ENCODE measurements around the gene CHRNA4. TPM values are rescaled to one million over a fixed set of nuclear protein-coding genes. Genes with fewer than 3 reads are reported as not detected.
"Not testable (repeated sequence)": the region's sequence is repeated elsewhere in the genome, so short reads cannot be mapped to it uniquely, and the experiment has no call there.

The CHRNA4 gene
- total RNA-seq, 4 donors from 2014 or later: 0.13 TPM; not detected in 3

DNA sequence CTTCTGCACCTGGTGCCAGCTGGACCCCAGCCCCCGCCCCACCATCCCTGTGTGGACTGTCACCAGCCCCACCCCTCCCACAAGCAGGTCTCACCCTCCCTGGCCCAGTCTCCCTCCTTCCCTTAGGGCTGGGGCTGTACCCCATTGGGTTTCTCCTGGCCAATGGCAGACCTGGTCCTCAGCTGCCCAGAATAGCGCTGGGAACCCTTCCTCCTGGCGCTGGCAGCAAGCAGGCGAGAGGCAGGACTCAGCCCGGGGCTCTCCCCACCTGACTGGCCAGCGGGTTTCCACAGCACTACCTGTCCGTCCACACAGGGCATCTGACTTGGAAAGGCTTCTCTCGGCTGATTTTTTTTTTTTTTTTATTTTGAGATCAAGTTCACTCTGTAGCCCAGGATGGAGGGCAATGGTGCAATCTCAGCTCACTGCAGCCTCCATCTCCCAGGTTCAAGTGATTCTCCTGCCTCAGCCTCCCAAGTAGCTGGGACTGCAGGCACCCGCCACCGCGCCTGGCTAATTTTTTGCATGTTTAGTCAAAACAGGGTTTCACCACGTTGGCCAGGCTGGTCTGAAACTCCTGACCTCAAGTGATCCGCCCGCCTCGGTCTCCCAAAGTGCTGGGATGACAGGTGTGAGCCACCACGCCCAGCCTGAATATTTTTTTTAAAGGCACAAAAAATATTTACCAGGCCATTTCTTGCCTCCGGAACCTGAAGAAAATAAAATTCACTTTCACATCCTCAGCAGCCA is 21.6 kb upstream of the CHRNA4 start:
- no peak for TF ChIP-seq POLR2A (IDR thresholded peaks at IDR 0.05)
- TF ChIP-seq, protein P1, sequence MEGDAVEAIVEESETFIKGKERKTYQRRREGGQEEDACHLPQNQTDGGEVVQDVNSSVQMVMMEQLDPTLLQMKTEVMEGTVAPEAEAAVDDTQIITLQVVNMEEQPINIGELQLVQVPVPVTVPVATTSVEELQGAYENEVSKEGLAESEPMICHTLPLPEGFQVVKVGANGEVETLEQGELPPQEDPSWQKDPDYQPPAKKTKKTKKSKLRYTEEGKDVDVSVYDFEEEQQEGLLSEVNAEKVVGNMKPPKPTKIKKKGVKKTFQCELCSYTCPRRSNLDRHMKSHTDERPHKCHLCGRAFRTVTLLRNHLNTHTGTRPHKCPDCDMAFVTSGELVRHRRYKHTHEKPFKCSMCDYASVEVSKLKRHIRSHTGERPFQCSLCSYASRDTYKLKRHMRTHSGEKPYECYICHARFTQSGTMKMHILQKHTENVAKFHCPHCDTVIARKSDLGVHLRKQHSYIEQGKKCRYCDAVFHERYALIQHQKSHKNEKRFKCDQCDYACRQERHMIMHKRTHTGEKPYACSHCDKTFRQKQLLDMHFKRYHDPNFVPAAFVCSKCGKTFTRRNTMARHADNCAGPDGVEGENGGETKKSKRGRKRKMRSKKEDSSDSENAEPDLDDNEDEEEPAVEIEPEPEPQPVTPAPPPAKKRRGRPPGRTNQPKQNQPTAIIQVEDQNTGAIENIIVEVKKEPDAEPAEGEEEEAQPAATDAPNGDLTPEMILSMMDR (IDR thresholded peaks at IDR 0.05): no peak
- H3K4me3 ChIP-seq (ENCODE audit: low read depth, poor library complexity, severe bottlenecking): no peak overlapping the region
- intact Hi-C loops (cut with DNase I; ENCODE audit: low total_unique reads): loop anchor here (10.0 kb wide), 1 partner anchor 68 kb away; no protein-coding TSS in a partner anchor
- no peak for DNase-seq (ENCODE audit: low spot score in 2 of 2)
- WGBS, 2 donors: 60 to 61% methylated on average over 16 to 17 of the region's 17 CpGs

DNA sequence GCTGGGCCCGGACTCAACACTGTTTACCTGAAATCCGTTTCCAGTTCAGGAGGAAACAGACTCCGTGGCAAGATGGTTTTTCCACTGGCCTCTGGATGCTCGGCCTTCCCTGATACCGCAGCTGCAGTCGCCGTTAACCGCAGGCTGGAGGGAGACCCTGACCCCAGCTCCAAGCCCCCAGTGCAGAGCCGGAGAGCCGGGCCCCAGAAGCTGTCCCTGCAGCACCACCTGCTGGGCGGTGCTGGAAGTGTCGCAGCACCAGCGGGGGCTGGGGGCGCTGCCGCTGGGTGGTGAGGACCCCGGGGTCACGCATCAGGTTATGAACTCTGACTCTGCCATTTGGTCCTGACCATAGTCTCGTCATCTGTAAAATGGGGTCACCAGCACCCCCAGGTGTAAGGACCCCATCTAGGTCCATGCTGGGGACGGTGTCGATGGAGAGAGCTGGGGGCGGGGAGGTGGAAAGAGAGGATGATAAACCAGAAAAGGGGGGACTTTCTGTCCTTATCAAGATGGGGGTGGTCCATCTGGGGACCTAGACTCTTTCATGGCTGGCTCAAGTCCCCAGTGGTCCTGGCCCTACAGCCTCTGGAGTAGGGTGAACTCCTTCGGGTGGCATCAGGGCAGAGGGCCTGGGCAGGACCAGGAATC is 20.8 kb upstream of the CHRNA4 start:
- H3K4me3 ChIP-seq (ENCODE audit: low read depth, poor library complexity, severe bottlenecking): no peak overlapping the region
- WGBS, 2 donors: 21 to 22% methylated on average over 14 to 22 of the region's 22 CpGs
- TF ChIP-seq, protein P1 (IDR thresholded peaks at IDR 0.05): peak in 1 of 3 donors; percentile 57
- no peak for TF ChIP-seq POLR2A (IDR thresholded peaks at IDR 0.05)
- intact Hi-C loops (cut with DNase I; ENCODE audit: low total_unique reads): loop anchor here (10.0 kb wide), 1 partner anchor 67 kb away; no protein-coding TSS in a partner anchor
- no peak for DNase-seq (ENCODE audit: low spot score in 2 of 2)

DNA sequence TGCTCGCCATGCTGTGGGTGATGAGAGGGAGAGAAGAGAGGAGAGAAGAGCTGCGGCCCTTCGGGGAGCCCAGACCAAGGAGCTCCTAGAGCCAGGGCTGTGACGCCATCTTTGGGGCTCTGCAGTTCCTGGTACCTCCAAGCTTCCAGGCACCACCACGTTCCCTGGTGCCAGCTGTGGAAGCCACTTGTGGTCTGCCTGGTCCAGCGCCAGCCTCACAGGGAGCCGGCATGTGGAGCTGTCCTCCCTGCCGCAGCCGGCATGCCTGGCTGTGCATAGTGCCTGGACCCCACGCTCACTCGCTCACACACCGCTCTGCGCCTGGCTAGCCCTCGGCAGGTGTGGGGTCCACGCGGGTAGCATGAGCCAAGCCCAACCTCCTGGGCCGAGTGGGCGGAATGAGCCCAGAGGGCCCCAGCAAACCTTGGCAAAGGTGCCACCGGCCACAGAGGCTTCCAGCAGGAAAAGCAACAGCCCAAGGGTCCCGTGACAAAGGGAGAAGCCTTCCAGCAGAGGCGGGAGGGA is 19.3 kb upstream of the CHRNA4 start:
- no peak for DNase-seq (ENCODE audit: low spot score in 2 of 2)
- WGBS, 2 donors: 69 to 80% methylated on average over 11 to 21 of the region's 21 CpGs
- no peak overlapping the region for H3K4me3 ChIP-seq (ENCODE audit: low read depth, poor library complexity, severe bottlenecking)
- intact Hi-C loops (cut with DNase I; ENCODE audit: low total_unique reads): loop anchor here (10.0 kb wide), 1 partner anchor 66 kb away; no protein-coding TSS in a partner anchor
- no peak for TF ChIP-seq POLR2A (IDR thresholded peaks at IDR 0.05)
- TF ChIP-seq, protein P1 (IDR thresholded peaks at IDR 0.05): no peak

DNA sequence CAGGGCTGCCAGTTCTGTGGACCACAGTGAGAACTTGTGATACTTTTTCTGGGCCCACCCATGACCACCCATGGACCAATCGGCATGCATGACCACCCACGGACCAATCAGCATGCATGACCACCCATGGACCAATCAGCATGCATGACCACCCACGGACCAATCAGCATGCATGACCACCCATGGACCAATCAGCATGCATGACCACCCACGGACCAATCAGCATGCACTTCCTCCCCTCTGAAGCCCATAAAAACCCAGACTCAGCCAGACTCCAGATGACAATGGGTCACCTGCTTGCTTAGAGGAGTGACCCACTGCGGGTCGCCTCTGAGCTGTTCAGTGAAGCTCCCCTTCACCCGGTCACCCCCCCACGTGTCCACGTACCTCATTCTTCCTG is 18.7 kb upstream of the CHRNA4 start:
- not testable (repeated sequence) for DNase-seq (ENCODE audit: low spot score in 2 of 2); H3K4me3 ChIP-seq (ENCODE audit: low read depth, poor library complexity, severe bottlenecking)
- intact Hi-C loops (cut with DNase I; ENCODE audit: low total_unique reads): loop anchor here (10.0 kb wide), 1 partner anchor 65 kb away; no protein-coding TSS in a partner anchor
- WGBS, 2 donors: 75 to 77% methylated on average over 9 of the region's 9 CpGs

DNA sequence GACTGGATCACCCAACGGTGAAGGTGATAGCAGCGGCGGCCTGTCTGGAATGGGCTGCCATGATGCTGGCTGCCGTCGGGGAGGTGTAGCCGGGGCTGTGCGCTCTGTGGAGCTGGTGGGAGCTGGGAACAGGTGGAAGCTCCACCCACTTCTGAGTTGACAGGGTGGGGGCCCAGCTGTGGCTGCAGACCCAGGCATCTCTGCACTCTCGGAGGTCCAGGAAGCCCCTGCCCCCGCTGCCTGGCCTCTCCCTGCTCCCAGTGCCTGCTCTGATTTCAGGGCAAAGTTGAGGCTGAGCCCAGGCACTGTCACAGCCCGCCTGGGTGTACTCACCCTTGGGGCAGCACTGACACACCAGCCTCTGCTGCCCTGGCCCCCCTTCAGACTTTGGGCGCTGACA is 18.1 kb upstream of the CHRNA4 start:
- intact Hi-C loops (cut with DNase I; ENCODE audit: low total_unique reads): no loop called here
- TF ChIP-seq, protein P1 (IDR thresholded peaks at IDR 0.05): no peak
- no peak for TF ChIP-seq POLR2A (IDR thresholded peaks at IDR 0.05)
- H3K4me3 ChIP-seq (ENCODE audit: low read depth, poor library complexity, severe bottlenecking): no peak overlapping the region
- WGBS, 2 donors: 77 to 82% methylated on average over 10 to 11 of the region's 11 CpGs
- no peak for DNase-seq (ENCODE audit: low spot score in 2 of 2)

DNA sequence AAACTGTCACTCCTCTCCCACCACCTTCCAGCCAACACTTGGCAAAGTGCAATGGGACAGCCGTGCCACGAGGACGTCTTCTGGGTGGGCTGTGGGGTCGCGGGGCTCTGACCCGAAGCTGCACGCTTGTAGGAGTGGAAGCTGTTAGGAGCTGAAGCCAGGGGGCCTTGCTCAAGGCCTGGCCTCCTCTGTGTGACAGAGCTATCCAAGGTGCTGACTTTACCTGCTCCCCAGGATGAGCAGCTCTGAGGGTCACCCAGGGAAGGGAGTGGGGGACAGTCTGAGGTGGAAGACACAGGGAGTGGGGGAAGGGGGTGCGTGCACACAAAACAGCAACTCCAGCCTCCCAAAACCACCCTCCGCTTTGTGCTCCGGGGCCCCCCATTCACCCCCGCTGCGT is 17.5 kb upstream of the CHRNA4 start:
- WGBS, 2 donors: 56 to 60% methylated on average over 12 of the region's 12 CpGs
- no peak overlapping the region for H3K4me3 ChIP-seq (ENCODE audit: low read depth, poor library complexity, severe bottlenecking)
- TF ChIP-seq, protein P1 (IDR thresholded peaks at IDR 0.05): no peak
- no peak for TF ChIP-seq POLR2A (IDR thresholded peaks at IDR 0.05)
- intact Hi-C loops (cut with DNase I; ENCODE audit: low total_unique reads): no loop called here
- no peak for DNase-seq (ENCODE audit: low spot score in 2 of 2)
